DOHH2 (cell line): ENCODE results near the gene SUPT7L.

Experiments used
- CTCF ChIP-seq: fragments of 200-600 bp; sonication (generic); IDR thresholded peaks from one replicate; pipeline ENCODE4 v1.5.1; 2014; ENCODE audit warnings: antibody characterized with exemption, mild to moderate bottlenecking, low read depth, low read length; ENCODE audit not compliant: poor library complexity, severe bottlenecking
- EZH2phosphoT487 ChIP-seq: fragments of 200-600 bp; sonication (generic); IDR thresholded peaks from 2 replicates; pipeline ENCODE4 v1.6.1; 2017; ENCODE audit warnings: borderline replicate concordance, mild to moderate bottlenecking, antibody characterized with exemption, low read length, moderate library complexity, mixed read lengths

DNA sequence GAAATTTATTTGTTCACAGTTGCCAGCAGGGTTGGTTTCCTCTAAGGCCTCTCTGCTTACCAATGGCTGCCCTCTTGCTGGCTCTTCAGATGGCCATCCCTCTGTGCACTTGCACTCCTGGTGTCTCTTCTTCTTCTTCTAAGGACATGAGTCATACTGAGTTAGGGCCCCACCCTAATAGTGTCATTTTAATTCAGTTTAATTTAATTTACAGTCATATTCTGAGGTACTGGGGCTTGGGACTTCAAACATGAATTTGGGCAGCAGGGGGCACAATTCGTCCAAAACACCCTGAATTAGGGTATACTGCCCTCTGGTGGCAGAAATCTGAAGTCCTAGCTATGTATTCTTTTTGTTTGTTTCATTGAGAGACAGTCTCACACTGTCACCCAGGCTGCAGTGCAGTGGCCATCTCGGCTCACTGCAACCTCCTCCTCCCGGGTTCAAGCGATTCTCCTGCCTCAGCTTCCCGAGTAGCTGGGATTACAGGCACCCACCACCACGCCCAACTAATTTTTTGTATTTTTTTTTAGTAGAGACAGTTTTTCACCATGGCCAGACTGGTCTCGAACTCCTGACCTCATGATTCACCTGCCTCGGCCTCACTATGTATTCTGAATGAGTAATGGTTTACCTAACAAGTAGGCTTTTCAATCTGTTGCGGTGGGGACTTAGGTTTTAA lies 20.1 kb upstream of the SUPT7L start:
- TF ChIP-seq CTCF (peak; percentile 99), EZH2phosphoT487 (no peak)
